K562 (cell line): Measurements from ENCODE around the gene NMRK2. TPM values are rescaled to one million over a fixed set of nuclear protein-coding genes. Genes with fewer than 3 reads are reported as not detected.

ENCODE experiments used
- ATAC-seq: fragments of 200-7000 bp; cut with Tn5 transposase; 3 replicates; pipeline ENCODE4 v1.9.1; 2020; ENCODE audit warnings: moderate library complexity
- BruUV-seq: library from RNA; stranded (reverse); fragments of 400-500 nt; replicated peaks from 2 replicates; lab custom pipeline; 2021; lab: Mats Ljungman, UMichigan
- CTCF ChIA-PET: fragments of 300-600 bp; formaldehyde crosslinking; extraction: SDS; loops from one replicate; lab custom pipeline; 2021; ENCODE audit warnings: low intra/inter-chr PET ratio; lab: Yijun Ruan, JAX
- POLR2A ChIA-PET: fragments of 300-600, 350-650 bp; sonication (Branson Sonifier 250); formaldehyde crosslinking; extraction: SDS; loops from one replicate; lab custom pipeline; 2021; ENCODE audit warnings: antibody characterized with exemption, inconsistent platforms; lab: Yijun Ruan, JAX
- DNase-seq, 4 experiments: peaks; one replicate each; pipeline versions ENCODE4 v3.0.0 to v3.0.0-alpha.2; 2011 to 2018; ENCODE audit warnings: low spot score in 3 of 4, mixed read lengths in 3 of 4; ENCODE audit errors: extremely low read depth in 1 of 4
- FAIRE-seq: peaks from 2 replicates; lab custom pipeline; 2011; peaks lifted over from hg19 to GRCh38; lab: Jason Lieb, UNC
- H2AFZ ChIP-seq: 2 replicates; pipeline ENCODE4 v1.6.0; 2011; ENCODE audit warnings: low read depth, low read length, control low read depth, inconsistent platforms
- H3K27ac ChIP-seq: fragments of 200-600 bp; 3 replicates; pipeline ENCODE4 v1.8.0; 2011; ENCODE audit warnings: low read depth, mild to moderate bottlenecking, control low read depth, inconsistent platforms, low read length, moderate library complexity, mixed read lengths; ENCODE audit errors: extremely low read depth
- H3K27me3 ChIP-seq, 2 experiments: fragments of 300-600 bp in 1 of 2; 2 replicates in 1 of 2; 3 replicates in 1 of 2; pipeline versions ENCODE4 v1.6.0 to v1.8.0; 2011; ENCODE audit warnings: inconsistent platforms in 2 of 2, low read length in 2 of 2, mild to moderate bottlenecking in 1 of 2, mixed read lengths in 1 of 2, moderate library complexity in 1 of 2; ENCODE audit not compliant: control insufficient read depth in 2 of 2, insufficient read depth in 2 of 2
- H3K36me3 ChIP-seq: fragments of 300-600 bp; 3 replicates; pipeline ENCODE4 v1.8.0; 2011; ENCODE audit warnings: mild to moderate bottlenecking, low read length, inconsistent platforms; ENCODE audit not compliant: control insufficient read depth, insufficient read depth
- H3K4me1 ChIP-seq, 2 experiments: fragments of 200-600 bp in 1 of 2; replicated peaks in 1 of 2; 2 replicates in 1 of 2; 3 replicates in 1 of 2; pipeline versions ENCODE4 v1.5.1 to v1.8.0; 2011; ENCODE audit warnings: inconsistent platforms in 2 of 2, low read length in 2 of 2, mild to moderate bottlenecking in 1 of 2, mixed read lengths in 1 of 2, moderate library complexity in 1 of 2; ENCODE audit not compliant: control insufficient read depth in 2 of 2, insufficient read depth in 2 of 2
- H3K4me2 ChIP-seq: 2 replicates; pipeline ENCODE4 v1.6.1; 2011; ENCODE audit warnings: low read length, control low read depth, inconsistent platforms, mixed read lengths; ENCODE audit not compliant: insufficient read depth
- H3K4me3 ChIP-seq: fragments of 200-600 bp; sonication (generic), shearing (Covaris generic); 2 replicates; pipeline ENCODE4 v1.5.1; 2016; ENCODE audit warnings: control low read depth, inconsistent platforms
- H3K79me2 ChIP-seq: fragments of 200-600 bp; 3 replicates; pipeline ENCODE4 v1.8.0; 2011; ENCODE audit warnings: low read length, inconsistent platforms; ENCODE audit not compliant: control insufficient read depth, insufficient read depth
- H3K9ac ChIP-seq, 2 experiments: 2 replicates each; pipeline versions ENCODE4 v1.6.0 to v1.6.1; 2011; ENCODE audit warnings: low read depth in 2 of 2, low read length in 2 of 2, control low read depth in 1 of 2, inconsistent platforms in 1 of 2, mild to moderate bottlenecking in 1 of 2, mixed read lengths in 1 of 2; ENCODE audit not compliant: insufficient read depth in 1 of 2
- H3K9me1 ChIP-seq: one replicate; pipeline ENCODE4 v1.6.0; 2011; ENCODE audit warnings: inconsistent platforms, mild to moderate bottlenecking, low read length, moderate library complexity; ENCODE audit not compliant: control insufficient read depth, insufficient read depth
- H3K9me3 ChIP-seq: replicated peaks from 2 replicates; pipeline ENCODE4 v1.5.1; 2011; ENCODE audit warnings: low read depth, low read length, inconsistent platforms; ENCODE audit not compliant: control insufficient read depth, insufficient read depth
- H4K20me1 ChIP-seq: replicated peaks from 2 replicates; pipeline ENCODE4 v1.6.1; 2011; ENCODE audit warnings: low read length, inconsistent platforms, mixed read lengths; ENCODE audit not compliant: control insufficient read depth, insufficient read depth
- CEBPB ChIP-seq: fragments of 450-650 bp; IDR thresholded peaks from 2 replicates; pipeline ENCODE4 v1.6.1; 2016; ENCODE audit warnings: missing genetic modification characterization, missing compliant biosample characterization
- CHCHD3 ChIP-seq: fragments of 250-450 bp; sonication (Bioruptor Pico); IDR thresholded peaks from 2 replicates; pipeline ENCODE4 v2.1.2; 2022; ENCODE audit warnings: mild to moderate bottlenecking
- FOXM1 ChIP-seq, 2 experiments: fragments of 450-650 bp in 1 of 2; sonication (generic) in 1 of 2; formaldehyde crosslinking in 1 of 2; IDR thresholded peaks; 2 replicates each; pipeline versions ENCODE4 v1.6.1 to v1.9.0; 2017 to 2022; ENCODE audit warnings: low read depth in 2 of 2, mild to moderate bottlenecking in 2 of 2, missing genetic modification reagents in 1 of 2, moderate library complexity in 1 of 2
- ILF3 ChIP-seq: fragments of 450-650 bp; IDR thresholded peaks from 2 replicates; pipeline ENCODE4 v1.6.1; 2018; ENCODE audit warnings: antibody characterized with exemption, mild to moderate bottlenecking, moderate library complexity, borderline replicate concordance
- KHSRP ChIP-seq: fragments of 450-650 bp; IDR thresholded peaks from 2 replicates; pipeline ENCODE4 v1.6.1; 2017
- MBD2 ChIP-seq: sonication (generic); IDR thresholded peaks from 2 replicates; pipeline ENCODE4 v1.6.1; 2016; ENCODE audit warnings: low read depth, borderline replicate concordance
- MEF2A ChIP-seq: IDR thresholded peaks from 2 replicates; pipeline ENCODE4 v1.6.1; 2011; ENCODE audit warnings: low read depth, mild to moderate bottlenecking, low read length, moderate library complexity; ENCODE audit not compliant: control insufficient read depth
- PHF20 ChIP-seq: fragments of 450-650 bp; IDR thresholded peaks from 2 replicates; pipeline ENCODE4 v1.6.1; 2018; ENCODE audit not compliant: partially characterized antibody
- PYGO2 ChIP-seq: fragments of 450-650 bp; IDR thresholded peaks from 2 replicates; pipeline ENCODE4 v1.6.1; 2016; ENCODE audit warnings: mild to moderate bottlenecking, missing genetic modification characterization, moderate library complexity, missing compliant biosample characterization
- ZBTB5 ChIP-seq: fragments of 450-650 bp; IDR thresholded peaks from 2 replicates; pipeline ENCODE4 v1.6.1; 2017; ENCODE audit warnings: antibody characterized with exemption
- ZNF121 ChIP-seq: sonication (generic); formaldehyde crosslinking; conservative IDR thresholded peaks from 2 replicates; pipeline ENCODE4 v1.8.0; 2022; ENCODE audit warnings: missing genetic modification reagents
- ZNF146 ChIP-seq: IDR thresholded peaks from one replicate; pipeline ENCODE4 v1.6.1; 2018; ENCODE audit warnings: missing compliant biosample characterization; ENCODE audit not compliant: unreplicated experiment
- ZNF384 ChIP-seq: IDR thresholded peaks from 2 replicates; pipeline ENCODE4 v1.6.1; 2012; ENCODE audit warnings: low read depth, low read length, improper control_type of control experiment
- ZNF586 ChIP-seq: fragments of 450-650 bp; formaldehyde crosslinking; conservative IDR thresholded peaks from 2 replicates; pipeline ENCODE4 v1.4.0; 2020; ENCODE audit warnings: mild to moderate bottlenecking, moderate library complexity
- ZNF75A ChIP-seq: fragments of 450-650 bp; formaldehyde crosslinking; IDR thresholded peaks from 2 replicates; pipeline ENCODE4 v1.4.0; 2020; ENCODE audit warnings: mild to moderate bottlenecking
- WGBS: fragments of 100-300 bp; shearing (Covaris generic); methylation state at CpG from one replicate; pipeline ENCODE4 v1.1.6; 2016; ENCODE audit warnings: low coverage, mixed read lengths; ENCODE audit not compliant: insufficient coverage; ENCODE audit errors: missing lambda C conversion rate; 5-methylcytosine and 5-hydroxymethylcytosine counted together
- in situ Hi-C: fragments of 300-500 bp; cut with MboI; formaldehyde crosslinking; loops from 4 replicates; pipeline ENCODE4 v1.15.0; 2018; ENCODE audit warnings: inconsistent platforms, mixed read lengths
- intact Hi-C: fragments of 100-400 bp; cut with micrococcal nuclease; formaldehyde crosslinking; loops from 2 replicates; pipeline ENCODE4 v1.14.2; 2022
- polyA plus RNA-seq, 8 experiments: library from polyadenylated mRNA; depleted of rRNA in 4 of 8; stranded (reverse) in 5 of 8; unstranded in 3 of 8; fragments of >200 nt; fragmentation: Nextera tagmentation in 2 of 8; fragmentation: Illumina TruSeq in 1 of 8; extraction: Ambion mirVana in 2 of 8; extraction: Trizol in 1 of 8; gene quantifications; 2 replicates each; pipeline versions ENCODE4 v1.2.1 to v1.2.3, GENCODE V29; 2011 to 2014; ENCODE audit warnings: inconsistent platforms in 1 of 8, missing spikeins in 1 of 8
- total RNA-seq, 7 experiments: library from RNA; depleted of rRNA in 6 of 7; stranded (reverse); fragments of >200 nt in 6 of 7; fragmentation: Illumina TruSeq in 2 of 7; extraction: Trizol in 2 of 7; gene quantifications; 2 replicates each; pipeline versions ENCODE4 v1.2.1 to v1.2.3, GENCODE V29; 2011 to 2021; ENCODE audit warnings: low replicate concordance in 1 of 7
- TF ChIP-seq, protein P1 (sequence below), 2 experiments: fragments of 150-350 bp in 1 of 2; IDR thresholded peaks; 2 replicates each; pipeline ENCODE4 v1.6.1; 2012 to 2016; ENCODE audit warnings: low read depth in 2 of 2, low read length in 2 of 2, mild to moderate bottlenecking in 1 of 2, moderate library complexity in 1 of 2

Gene NMRK2
- total and polyA plus RNA-seq, 9 of the 15 experiments (the other 6 are each of a cell fraction or from before 2014, with no cell fraction given), result not detected

DNA sequence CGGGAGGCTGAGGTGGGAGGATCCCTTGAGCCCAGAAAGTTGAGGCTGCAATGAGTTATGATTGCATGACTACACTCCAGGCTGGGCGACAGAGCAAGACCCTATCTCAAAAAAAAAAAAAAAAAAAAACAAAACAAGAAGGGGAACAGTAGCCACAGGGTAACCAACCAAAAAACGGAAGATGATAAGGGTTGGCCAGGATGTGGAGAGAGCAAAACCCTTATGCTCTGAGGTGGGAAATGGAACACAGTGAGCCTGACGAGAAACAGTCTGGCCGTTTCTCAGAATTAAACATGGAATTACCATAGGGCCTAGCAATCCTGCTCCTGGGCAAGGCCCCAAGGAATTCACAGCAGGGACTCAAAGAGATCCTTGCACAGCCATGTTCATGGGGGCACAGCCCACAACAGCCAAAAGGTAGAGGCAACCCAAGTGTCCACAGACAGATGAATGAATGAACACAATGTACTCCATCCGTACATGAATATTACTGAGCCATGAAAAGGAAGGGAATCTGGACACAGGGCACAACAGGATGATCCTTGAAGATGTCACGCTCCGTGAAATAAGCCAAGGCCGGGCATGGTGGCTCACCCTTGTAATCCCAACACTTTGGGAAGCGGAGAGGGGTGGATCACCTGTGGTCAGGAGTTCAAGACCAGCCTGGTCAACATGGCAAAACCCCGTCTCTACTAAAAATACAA is 11.3 kb downstream of the NMRK2 start:
- WGBS, result 45% methylated on average over 10 of the region's 11 CpGs
- H3K9me3 ChIP-seq, result no peaks in the 10 kb centered on the region
- no TSS peak for BruUV-seq
- no peak overlapping the region for H3K4me2 ChIP-seq
- FAIRE-seq, result peak; percentile 11
- H3K36me3 ChIP-seq, result no peaks in the 10 kb centered on the region
- H3K4me1 ChIP-seq, result peaks cover 0 to 17% of the 10 kb centered on the region in 2 experiments; a peak in 2 of 5 replicates
- DNase-seq, result no peak
- no peak overlapping the region for H3K27ac ChIP-seq
- no peak overlapping the region for H2AFZ ChIP-seq
- intact Hi-C loops (no loop called here), in situ Hi-C loops (no loop called here)
- no peaks in the 10 kb centered on the region for H3K79me2 ChIP-seq
- no peak overlapping the region for H3K9ac ChIP-seq
- POLR2A ChIA-PET, result interaction anchor here (0.7 kb wide), 1 partner anchor 843 kb away, joined by 3 read pairs; no protein-coding TSS in a partner anchor
- no peaks in the 10 kb centered on the region for H3K9me1 ChIP-seq
- H4K20me1 ChIP-seq, result no peaks in the 10 kb centered on the region
- ATAC-seq, result no peak
- H3K27me3 ChIP-seq, result no peaks in the 10 kb centered on the region
- H3K4me3 ChIP-seq, result no peak overlapping the region
- CTCF ChIA-PET, result no interaction called here
- TF ChIP-seq ZNF121 (CRISPR knock-in tag) (peak; percentile 81), CHCHD3 (CRISPR knock-in tag) (no peak), FOXM1 (IDR thresholded peaks at IDR 0.05; ENCODE audit: low read depth) (no peak), FOXM1 (CRISPR knock-in tag; IDR thresholded peaks at IDR 0.05; ENCODE audit: low read depth) (no peak), MBD2 (no peak), PHF20 (no peak), ILF3 (no peak), ZNF75A (CRISPR knock-in tag) (no peak), ZBTB5 (no peak), CEBPB (tag) (peak; percentile 6; the same call in 1 of the 2 replicates), ZNF586 (no peak), KHSRP (no peak), ZNF384 (0 out of 2 replicates have a peak, but pooled peaks have one; percentile 41), PYGO2 (no peak), MEF2A (no peak), ZNF146 (peak; percentile 85)
- TF ChIP-seq, protein P1, sequence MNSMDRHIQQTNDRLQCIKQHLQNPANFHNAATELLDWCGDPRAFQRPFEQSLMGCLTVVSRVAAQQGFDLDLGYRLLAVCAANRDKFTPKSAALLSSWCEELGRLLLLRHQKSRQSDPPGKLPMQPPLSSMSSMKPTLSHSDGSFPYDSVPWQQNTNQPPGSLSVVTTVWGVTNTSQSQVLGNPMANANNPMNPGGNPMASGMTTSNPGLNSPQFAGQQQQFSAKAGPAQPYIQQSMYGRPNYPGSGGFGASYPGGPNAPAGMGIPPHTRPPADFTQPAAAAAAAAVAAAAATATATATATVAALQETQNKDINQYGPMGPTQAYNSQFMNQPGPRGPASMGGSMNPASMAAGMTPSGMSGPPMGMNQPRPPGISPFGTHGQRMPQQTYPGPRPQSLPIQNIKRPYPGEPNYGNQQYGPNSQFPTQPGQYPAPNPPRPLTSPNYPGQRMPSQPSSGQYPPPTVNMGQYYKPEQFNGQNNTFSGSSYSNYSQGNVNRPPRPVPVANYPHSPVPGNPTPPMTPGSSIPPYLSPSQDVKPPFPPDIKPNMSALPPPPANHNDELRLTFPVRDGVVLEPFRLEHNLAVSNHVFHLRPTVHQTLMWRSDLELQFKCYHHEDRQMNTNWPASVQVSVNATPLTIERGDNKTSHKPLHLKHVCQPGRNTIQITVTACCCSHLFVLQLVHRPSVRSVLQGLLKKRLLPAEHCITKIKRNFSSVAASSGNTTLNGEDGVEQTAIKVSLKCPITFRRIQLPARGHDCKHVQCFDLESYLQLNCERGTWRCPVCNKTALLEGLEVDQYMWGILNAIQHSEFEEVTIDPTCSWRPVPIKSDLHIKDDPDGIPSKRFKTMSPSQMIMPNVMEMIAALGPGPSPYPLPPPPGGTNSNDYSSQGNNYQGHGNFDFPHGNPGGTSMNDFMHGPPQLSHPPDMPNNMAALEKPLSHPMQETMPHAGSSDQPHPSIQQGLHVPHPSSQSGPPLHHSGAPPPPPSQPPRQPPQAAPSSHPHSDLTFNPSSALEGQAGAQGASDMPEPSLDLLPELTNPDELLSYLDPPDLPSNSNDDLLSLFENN (IDR thresholded peaks at IDR 0.05; ENCODE audit: low read depth in 2 of 2, low read length in 2 of 2), result no peak
